Measurements from ENCODE around the gene ST3GAL4.

GRCh38 chr11:126423743-126424142 is 68.3 kb downstream of the ST3GAL4 start:
- no peak for TF ChIP-seq EZH2 (IDR thresholded peaks at IDR 0.05; ENCODE audit: insufficient read depth, poor library complexity, severe bottlenecking)
- TF ChIP-seq EZH2phosphoT487 (IDR thresholded peaks at IDR 0.05; ENCODE audit: insufficient read depth, low read depth): no peak

All from GM23248 (cell line).